TTC549 (cell line): ENCODE measurements around the gene DUSP10.

Source experiments
- FAIRE-seq: peaks from 2 replicates; lab custom pipeline; 2012; peaks lifted over from hg19 to GRCh38; lab: Jason Lieb, UNC

Gene DUSP10

DNA sequence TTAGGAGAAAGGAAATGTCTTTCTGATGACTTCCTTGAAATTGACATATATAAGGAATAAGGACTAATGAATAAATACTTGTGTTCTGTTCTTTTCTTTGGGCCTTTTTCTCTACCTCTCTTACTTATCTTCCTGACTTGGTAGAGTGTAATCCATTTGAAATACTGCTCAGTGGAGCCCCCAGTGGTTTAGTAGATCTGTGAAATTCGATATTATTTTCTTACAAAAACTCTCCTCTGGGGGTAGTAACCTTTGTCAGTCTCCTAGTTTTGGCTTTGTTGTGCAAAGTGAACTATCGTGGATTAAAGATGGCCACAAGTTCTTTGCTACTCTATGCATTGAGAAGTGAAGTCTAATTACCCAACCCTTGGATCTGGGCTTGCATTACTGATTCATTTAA, 48.8 kb downstream of the DUSP10 start:
- no peak for FAIRE-seq

DNA sequence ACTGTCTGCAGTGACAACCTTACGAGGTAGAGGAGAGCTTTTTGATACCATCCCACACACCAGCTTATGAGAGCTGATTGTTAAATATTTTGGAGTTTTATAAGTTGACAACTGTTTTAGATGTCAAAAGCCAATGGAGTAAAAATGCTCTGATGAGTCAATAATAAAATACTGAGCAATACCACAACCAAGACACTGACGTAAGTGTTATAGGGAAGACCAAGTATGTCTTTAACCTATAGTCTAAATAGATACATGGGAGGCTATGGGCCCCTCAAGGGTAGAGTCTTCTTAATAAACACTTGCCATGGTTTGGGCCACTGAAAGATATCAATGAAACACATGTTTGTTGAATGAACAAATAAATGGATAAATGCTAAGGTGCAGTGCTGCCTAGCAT, 49.2 kb downstream of the DUSP10 start:
- FAIRE-seq, result no peak

DNA sequence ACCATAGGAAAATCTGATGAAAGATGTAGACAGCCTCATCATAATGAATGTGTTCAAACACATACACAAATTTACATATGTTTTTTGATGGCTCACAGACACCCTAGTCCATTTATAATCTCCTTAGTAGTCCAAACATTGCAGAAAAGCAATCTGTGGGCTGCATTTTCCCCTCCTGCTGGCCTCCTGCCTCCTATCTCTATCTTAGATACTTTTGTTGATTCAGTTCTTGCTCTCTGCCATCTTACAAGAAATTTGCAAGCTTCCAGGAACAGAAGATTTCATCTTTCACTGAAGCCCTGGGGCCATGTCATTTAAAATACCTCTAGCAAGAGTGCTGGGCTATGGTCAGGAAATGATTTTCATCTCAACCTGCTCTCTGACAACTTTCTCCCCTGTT, 50.6 kb downstream of the DUSP10 start:
- no peak for FAIRE-seq

- FAIRE-seq, result no peak
These were observed 51.0 kb downstream of the DUSP10 start for GRCh38 chr1:221690858-221691257.

DNA sequence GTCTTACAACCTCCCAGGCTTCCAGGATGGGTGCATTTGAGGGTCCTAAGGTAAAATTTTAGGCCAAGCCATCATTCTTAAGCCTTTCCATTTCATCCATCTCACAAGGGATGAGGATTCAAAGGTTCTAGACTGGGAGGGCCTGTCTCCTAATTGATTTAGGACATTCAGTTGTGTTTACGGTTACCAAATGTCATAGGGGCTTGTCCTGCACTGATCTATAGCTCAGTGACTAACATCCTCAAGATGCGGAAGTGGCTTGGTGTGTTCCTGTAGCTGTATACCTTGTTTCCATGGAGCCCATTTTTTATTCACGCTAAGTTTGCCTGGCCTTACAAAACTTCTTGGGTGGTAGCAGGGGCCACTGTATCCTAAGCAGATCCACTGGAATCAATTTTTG, 52.8 kb downstream of the DUSP10 start:
- FAIRE-seq, result no peak

GRCh38 chr1:221688488-221688843, 53.4 kb downstream of the DUSP10 start:
- no peak for FAIRE-seq

DNA sequence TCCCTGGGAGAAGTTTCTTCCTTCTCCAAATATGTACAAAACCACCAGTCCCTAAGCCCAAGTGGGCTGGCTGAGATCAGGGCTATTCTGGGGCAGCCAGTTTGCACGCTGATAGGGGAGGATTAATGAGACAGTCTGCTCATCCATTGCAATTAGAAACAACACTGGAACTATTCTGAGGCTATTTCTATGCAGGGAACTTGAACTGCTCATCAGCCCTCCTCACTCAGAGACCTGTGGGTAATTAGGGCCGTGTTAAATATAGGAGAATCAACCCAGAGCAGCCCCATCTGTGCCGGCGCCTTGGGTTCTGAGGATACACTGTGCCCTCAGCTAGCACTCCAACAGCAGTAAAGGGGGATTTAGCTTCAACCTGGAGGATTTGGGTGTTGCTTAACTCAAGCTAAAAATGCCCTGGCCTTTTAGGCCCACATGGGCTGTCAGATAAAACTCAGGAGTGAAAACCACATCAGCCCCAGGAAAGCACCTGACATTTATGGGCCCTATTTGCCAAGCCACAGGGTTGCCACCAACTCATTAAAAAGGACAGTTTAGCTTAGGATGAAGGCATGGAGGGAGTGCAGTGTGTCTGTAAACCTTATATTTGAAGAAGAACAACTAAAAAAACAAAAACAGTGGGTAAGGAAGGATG, 53.9 kb downstream of the DUSP10 start:
- no peak for FAIRE-seq

GRCh38 chr1:221683681-221684080, 58.2 kb downstream of the DUSP10 start:
- FAIRE-seq, result no peak

DNA sequence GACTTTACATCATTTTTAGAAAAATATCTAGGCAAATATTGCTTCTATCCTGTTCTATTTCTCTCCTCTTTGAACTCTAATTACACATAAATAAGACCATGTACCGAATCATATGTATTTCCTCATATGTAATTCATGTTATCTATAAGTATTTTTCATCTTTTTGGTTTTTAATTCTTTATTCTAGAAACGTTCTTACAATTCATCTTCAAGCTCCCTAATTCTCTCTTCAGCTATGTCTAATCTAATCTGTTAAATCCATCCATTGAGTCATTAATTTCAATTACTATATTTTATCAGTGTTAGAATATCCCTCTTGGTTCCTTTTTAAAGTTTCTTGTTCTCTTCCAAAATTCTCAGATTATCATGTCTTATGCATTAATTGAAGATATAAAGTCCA, 61.8 kb downstream of the DUSP10 start:
- FAIRE-seq, result peak; percentile 25

GRCh38 chr1:221678014-221678413, 63.9 kb downstream of the DUSP10 start:
- FAIRE-seq, result no peak

DNA sequence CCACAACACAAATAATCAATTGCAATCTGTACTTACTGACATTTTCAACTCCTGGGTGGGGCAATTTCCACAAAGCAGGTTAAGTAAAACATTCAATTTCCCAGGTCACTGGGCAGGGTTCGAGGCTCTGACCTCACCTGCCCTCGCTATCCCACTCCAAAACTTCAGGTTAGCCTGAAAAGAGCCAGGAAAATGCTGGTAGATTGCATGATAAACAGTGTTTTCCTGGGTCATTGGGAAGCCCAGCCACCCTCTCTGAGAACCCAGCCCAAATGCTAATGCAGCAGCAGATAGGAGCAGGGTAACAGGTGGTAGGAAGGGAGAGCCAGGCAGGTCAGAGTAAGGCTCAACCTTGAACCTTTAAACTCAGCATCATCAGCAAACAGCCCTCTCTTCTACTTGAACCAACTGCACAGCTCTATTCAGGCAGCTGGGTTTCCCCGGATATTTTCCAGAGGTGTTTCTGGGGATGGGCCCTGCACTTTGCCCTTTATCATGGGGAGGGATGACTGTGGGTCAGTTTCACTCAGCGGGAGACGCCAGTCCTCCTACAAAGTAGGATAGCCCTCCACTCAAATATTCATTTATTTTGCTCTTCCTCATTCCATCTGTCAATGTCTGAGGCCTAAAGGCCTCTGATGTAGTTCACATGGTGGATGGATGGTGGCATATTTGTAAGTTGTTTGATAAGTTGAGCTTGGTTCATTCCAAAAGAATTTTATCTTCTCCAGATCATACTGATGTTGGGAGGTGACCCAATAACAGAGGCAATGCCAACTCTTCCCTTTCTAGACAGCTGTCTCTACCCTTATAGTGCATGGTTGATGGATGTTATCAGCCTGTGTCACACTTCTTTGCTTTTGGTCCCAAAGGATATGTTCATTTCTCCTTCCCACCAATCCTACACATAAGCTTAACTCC, 65.7 kb downstream of the DUSP10 start:
- FAIRE-seq, result no peak

- FAIRE-seq, result no peak
These were observed 68.9 kb downstream of the DUSP10 start for GRCh38 chr1:221672965-221673364.

DNA sequence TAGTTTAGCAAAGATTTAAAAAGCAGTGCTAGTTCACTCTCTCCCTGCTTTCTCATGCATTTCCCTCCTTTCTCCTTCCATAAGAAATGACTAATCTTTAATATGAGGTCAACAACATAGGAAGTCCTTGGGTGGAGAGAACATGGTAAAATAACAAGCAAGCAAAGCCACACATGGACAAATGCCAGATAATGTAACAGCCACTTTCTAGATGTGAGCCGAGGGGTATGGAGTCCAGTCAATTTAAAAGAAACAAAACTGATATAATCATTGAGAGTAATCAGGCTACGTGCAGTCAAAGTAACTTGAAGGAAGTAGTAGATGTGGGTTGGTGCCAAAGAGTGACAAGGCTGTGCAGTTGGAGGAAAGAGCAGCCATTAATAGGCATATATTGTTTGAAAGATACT, 69.6 kb downstream of the DUSP10 start:
- no peak for FAIRE-seq

DNA sequence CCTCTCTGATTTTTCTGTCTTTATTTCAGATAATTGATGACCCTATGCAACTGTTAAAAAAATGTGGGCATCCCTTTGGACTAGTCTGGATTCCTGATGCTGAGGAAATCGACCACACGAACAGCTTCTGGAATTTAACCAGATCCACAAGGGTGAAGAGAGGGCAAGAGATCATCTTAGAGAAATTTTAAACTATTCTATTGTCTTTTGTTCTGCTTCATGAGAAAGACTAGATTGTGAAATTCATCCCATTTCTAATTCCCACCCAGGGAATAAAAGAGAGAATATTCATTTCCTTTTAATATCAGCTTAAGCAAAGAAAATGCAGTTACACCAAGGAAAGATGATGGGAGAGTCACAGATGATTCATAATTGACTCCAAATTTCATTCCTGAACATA, 71.8 kb downstream of the DUSP10 start:
- FAIRE-seq, result no peak

GRCh38 chr1:221669441-221669840, 72.4 kb downstream of the DUSP10 start:
- FAIRE-seq, result no peak

DNA sequence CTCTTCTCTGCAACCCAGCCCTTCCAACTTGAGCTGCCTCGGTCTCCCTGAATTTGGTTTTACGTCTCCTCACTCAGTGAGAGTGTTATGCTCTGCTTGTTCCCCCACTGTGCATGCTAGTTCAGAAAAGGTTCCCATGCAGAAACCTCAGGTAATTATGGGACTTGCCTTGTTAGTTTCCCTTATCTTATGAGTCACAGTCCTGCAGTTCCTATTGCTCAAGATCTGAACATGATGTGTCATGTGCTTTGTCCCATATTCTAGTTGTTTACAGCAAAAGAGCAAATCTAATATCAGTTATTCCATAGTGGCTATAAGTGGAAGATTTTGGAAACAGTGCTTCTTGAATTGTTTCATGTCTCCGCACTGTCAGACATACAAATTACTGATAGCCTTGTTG, 74.4 kb downstream of the DUSP10 start:
- no peak for FAIRE-seq

DNA sequence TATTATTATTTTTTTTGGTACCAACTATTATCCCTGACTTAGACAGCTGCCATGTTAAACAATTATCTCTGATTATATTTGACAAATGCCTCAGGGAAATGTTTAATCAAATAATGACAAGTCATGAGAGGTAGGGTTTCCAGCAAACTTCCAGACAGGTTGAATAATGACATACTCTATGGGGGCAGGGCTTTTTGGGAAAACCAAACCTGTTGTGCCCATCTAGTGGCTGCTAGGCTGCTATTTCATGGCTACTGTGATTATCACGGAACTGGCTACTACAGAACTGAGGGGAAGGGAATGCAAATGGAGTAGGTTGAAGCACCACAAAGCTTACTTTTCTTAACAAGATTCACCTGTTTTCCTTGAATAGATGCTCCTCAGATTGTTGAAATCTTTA, 77.6 kb downstream of the DUSP10 start:
- no peak for FAIRE-seq

DNA sequence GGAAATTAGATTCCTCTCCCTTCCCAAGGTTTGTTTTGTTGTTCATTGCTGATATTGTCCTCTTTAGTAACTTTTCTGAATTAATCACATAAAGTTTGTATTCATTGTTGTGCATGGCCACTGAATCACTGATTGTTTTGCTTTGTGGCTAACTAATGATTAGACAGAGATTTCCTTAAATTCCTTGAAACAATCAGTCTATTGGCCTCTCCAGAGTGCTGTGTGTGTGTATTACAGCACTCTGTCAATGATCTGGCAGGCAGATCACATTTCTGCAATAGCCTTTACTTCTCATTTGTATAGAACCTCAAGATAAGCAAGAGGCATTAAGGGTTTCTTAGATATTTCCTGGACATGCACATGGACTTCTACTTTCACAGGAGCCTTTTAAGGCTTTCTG, 78.6 kb downstream of the DUSP10 start:
- no peak for FAIRE-seq

- FAIRE-seq, result no peak
These were observed 86.1 kb downstream of the DUSP10 start for GRCh38 chr1:221655766-221656305.
